ENCODE measurements around the gene RAB9A.

RAB9A gene

DNA sequence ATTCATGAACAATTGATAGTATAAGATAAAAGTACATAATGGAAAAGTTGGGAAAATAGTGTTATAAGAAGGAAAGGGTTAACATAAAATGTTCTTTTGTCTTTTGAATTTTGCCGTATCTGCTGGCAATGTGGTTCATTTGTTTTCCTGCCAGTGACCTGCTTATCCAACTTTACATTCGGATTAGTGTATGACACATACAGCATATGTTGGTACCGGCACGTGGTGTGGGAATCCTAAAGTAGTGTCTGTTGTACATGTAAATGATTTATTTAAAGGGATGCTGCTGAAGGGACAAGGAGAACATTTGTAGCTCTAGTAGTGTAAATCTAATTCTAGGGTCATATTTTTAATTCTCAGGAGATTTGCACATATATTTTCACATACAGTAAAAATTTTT lies 11.5 kb downstream of the RAB9A start:
- DNase-seq (ENCODE audit: low read depth in 1 of 2, low spot score in 1 of 2), result no peak
- Histone ChIP-seq H3K4me3 (replicated peaks; ENCODE audit: insufficient read depth, low read length) (no peak overlapping the region), H3K27ac (replicated peaks) (no peak overlapping the region), H3K27me3 (ENCODE audit: insufficient read depth, poor library complexity, severe bottlenecking) (no peaks in the 10 kb centered on the region)
- TF ChIP-seq REST (IDR thresholded peaks at IDR 0.05; ENCODE audit: insufficient replicate concordance, low read depth) (no peak), SPI1 (IDR thresholded peaks at IDR 0.05; ENCODE audit: borderline replicate concordance, low read depth) (no peak), POLR2AphosphoS5 (IDR thresholded peaks at IDR 0.05; ENCODE audit: low read depth) (no peak), GABPA (IDR thresholded peaks at IDR 0.05; ENCODE audit: low read depth) (no peak), CTCF (IDR thresholded peaks at IDR 0.05; ENCODE audit: insufficient read depth, low read length) (no peak)

- TF ChIP-seq SPI1 (IDR thresholded peaks at IDR 0.05; ENCODE audit: borderline replicate concordance, low read depth) (no peak), POLR2AphosphoS5 (IDR thresholded peaks at IDR 0.05; ENCODE audit: low read depth) (no peak), CTCF (IDR thresholded peaks at IDR 0.05; ENCODE audit: insufficient read depth, low read length) (no peak), GABPA (IDR thresholded peaks at IDR 0.05; ENCODE audit: low read depth) (no peak), REST (IDR thresholded peaks at IDR 0.05; ENCODE audit: insufficient replicate concordance, low read depth) (no peak)
- peak in 1 of 2 experiments; percentile 10 for DNase-seq (ENCODE audit: low read depth in 1 of 2, low spot score in 1 of 2)
- H3K27ac ChIP-seq (replicated peaks), result no peak overlapping the region
These were observed 13.3 kb downstream of the RAB9A start for GRCh38 chrX:13702111-13702789.

DNA sequence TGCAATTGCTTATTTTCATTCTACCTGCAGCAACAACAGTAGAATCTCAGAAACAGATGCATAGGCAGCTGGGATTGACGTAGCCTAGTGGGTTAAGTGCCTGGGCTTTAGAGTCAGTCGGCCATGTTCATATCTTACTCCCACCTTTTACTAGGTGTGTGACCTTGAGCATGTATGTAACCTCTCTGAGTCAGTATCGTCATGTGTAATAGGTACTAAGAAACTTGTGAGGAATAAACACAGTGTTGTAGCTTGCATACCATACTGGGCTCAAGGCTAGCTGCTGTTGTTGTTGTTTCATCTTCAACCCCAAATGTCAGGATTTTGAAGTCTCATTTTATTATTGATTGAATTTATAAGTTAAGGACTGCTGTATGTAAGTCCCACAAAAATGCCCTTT lies 14.2 kb downstream of the RAB9A start:
- no peak for DNase-seq (ENCODE audit: low read depth in 1 of 2, low spot score in 1 of 2)
- no peak overlapping the region for H3K27ac ChIP-seq (replicated peaks)
- no peak overlapping the region for H3K4me3 ChIP-seq (replicated peaks; ENCODE audit: insufficient read depth, low read length)
- H3K27me3 ChIP-seq (ENCODE audit: insufficient read depth, poor library complexity, severe bottlenecking), result no peaks in the 10 kb centered on the region
- no peak for TF ChIP-seq POLR2AphosphoS5 (IDR thresholded peaks at IDR 0.05; ENCODE audit: low read depth)
- TF ChIP-seq SPI1 (IDR thresholded peaks at IDR 0.05; ENCODE audit: borderline replicate concordance, low read depth), result no peak
- no peak for TF ChIP-seq CTCF (IDR thresholded peaks at IDR 0.05; ENCODE audit: insufficient read depth, low read length)
- TF ChIP-seq GABPA (IDR thresholded peaks at IDR 0.05; ENCODE audit: low read depth), result no peak
- TF ChIP-seq REST (IDR thresholded peaks at IDR 0.05; ENCODE audit: insufficient replicate concordance, low read depth), result no peak

More at GRCh38 chrX:13702111-13702789, 13.3 kb downstream of the RAB9A start:
- Histone ChIP-seq H3K27me3 (ENCODE audit: insufficient read depth, poor library complexity, severe bottlenecking) (no peaks in the 10 kb centered on the region), H3K4me3 (replicated peaks; ENCODE audit: insufficient read depth, low read length) (no peak overlapping the region)

Measured in HL-60 (cell line).